ENCODE results near the gene SGIP1. TPM values are rescaled to one million over a fixed set of nuclear protein-coding genes. Genes with fewer than 3 reads are reported as not detected.

Gene SGIP1
- total and polyA plus RNA-seq, 4 donors, result 24.0 to 66.7 (median 46.2) TPM

DNA sequence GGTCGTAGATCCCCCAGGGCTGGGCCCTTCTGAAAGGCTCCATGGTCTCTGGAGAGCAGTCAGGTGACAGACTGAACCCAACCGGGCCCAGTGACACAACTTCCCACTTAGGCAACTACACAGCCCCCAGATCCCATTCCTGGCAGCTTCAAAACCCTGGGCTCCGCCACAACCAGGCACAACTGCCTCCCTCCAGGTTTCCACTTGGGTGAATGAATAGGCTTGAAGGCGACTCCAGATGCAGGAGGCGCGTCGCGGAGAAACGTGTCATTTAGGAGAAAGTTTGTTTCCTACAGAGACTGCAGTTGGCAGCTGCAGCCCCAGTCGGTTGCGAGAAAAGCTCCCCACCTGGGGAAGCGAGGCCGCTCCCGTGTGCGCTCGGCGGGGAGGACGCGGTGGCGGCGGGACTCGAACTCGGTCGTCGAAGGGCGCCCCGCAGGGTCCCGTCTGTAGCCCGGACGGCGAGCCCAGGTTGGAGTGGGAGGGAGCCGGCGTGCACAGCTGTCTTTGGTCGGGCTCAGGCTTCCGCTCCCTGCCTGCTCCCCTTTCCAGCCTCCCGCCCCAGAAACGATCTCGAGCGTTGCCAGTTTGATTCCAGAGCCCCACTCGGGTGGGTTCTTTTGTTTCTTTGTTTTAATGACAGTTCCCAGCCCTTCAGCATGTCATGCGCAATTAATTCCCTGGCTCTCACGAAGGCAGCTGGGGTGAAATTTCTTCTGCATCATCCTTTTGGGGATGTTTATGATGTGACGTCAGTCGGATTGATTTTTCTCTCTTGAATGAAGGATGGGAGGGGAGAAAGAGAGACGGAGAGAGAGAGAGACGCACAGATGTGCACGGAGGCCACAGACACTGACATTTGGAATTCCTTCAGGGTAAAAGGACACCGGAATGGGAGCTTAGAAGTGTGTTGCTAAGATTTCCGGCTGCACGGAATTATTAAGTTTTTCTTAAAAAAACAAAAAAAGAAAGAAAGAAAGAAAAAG lies 862 bp upstream of the SGIP1 start:
- 2% methylated on average over 46 of the region's 50 CpGs for WGBS (ENCODE audit: insufficient coverage)
- Histone ChIP-seq H3K4me1 (ENCODE audit: control insufficient read depth, insufficient read depth, low read length) (peaks cover 9% of the 10 kb centered on the region), H3K4me3 (ENCODE audit: low read depth, low read length) (peak overlapping the region; percentile 64), H3K36me3 (ENCODE audit: control insufficient read depth, insufficient read depth, low read length) (no peaks in the 10 kb centered on the region), H3K27ac (ENCODE audit: low read depth, low read length) (peak overlapping the region; percentile 84), H3K9me3 (ENCODE audit: control insufficient read depth, insufficient read depth, low read length) (no peaks in the 10 kb centered on the region), H3K27me3 (ENCODE audit: control insufficient read depth, insufficient read depth, low read length) (no peaks in the 10 kb centered on the region)
- peak in 4 of 6 donors; percentile 53 to 95 (median 76) for DNase-seq (ENCODE audit: low read depth in 4 of 6, low spot score in 6 of 6)

DNA sequence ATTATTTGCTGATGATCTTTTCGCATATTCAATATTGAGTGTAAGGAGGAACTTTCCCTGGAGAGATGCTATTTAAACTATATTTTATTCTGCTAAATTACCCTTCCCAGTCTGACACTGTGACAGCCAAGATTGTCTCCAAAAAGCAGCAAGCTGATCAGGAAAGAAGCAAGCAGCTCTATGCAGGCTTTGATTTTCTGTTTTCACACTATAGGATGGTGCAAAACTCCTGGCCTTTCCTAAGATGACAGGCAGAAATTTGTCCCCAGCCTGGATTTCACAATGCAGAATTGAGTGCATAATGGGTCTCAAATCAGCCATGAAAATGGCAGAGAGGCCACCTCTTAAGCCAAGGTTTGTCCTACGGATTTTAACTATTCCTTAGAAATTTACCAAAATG lies 1.1 kb downstream of the SGIP1 start:
- WGBS (ENCODE audit: insufficient coverage), result no CpG with 5 or more reads among the region's 2 CpGs
- H3K36me3 ChIP-seq (ENCODE audit: control insufficient read depth, insufficient read depth, low read length), result no peaks in the 10 kb centered on the region
- H3K4me1 ChIP-seq (ENCODE audit: control insufficient read depth, insufficient read depth, low read length), result peaks cover 9% of the 10 kb centered on the region
- peak overlapping the region; percentile 29 for H3K27ac ChIP-seq (ENCODE audit: low read depth, low read length)
- H3K27me3 ChIP-seq (ENCODE audit: control insufficient read depth, insufficient read depth, low read length), result no peaks in the 10 kb centered on the region
- H3K9me3 ChIP-seq (ENCODE audit: control insufficient read depth, insufficient read depth, low read length), result no peaks in the 10 kb centered on the region
- DNase-seq (ENCODE audit: low read depth in 4 of 6, low spot score in 6 of 6), result peak in 2 of 6 donors; percentile 57 to 60
- H3K4me3 ChIP-seq (ENCODE audit: low read depth, low read length), result peak overlapping the region; percentile 64

DNA sequence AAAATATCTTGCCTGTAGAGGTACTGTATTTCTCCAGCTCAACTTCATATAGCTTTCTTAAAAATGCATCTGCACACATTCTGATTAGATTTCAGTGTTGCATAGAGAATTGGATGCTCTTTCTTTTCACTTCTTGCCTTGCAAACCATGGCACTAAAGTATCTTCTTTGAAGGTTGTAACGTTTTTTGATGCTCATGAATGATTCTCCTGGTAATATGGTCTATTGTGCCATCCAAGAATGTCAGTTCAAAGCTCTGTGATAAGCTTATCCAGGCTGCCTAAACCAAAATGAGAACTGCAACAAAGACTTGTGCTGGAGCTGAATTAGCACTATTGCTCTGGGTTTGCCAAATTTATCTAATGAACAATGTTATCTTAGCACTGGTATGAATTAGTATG lies 1.9 kb downstream of the SGIP1 start:
- H3K36me3 ChIP-seq (ENCODE audit: control insufficient read depth, insufficient read depth, low read length), result no peaks in the 10 kb centered on the region
- no CpG with 5 or more reads among the region's 1 CpG for WGBS (ENCODE audit: insufficient coverage)
- no peaks in the 10 kb centered on the region for H3K27me3 ChIP-seq (ENCODE audit: control insufficient read depth, insufficient read depth, low read length)
- no peak overlapping the region for H3K27ac ChIP-seq (ENCODE audit: low read depth, low read length)
- H3K4me3 ChIP-seq (ENCODE audit: low read depth, low read length), result peak overlapping the region; percentile 64
- peaks cover 9% of the 10 kb centered on the region for H3K4me1 ChIP-seq (ENCODE audit: control insufficient read depth, insufficient read depth, low read length)
- peak in 2 of 6 donors; percentile 40 to 57 for DNase-seq (ENCODE audit: low read depth in 4 of 6, low spot score in 6 of 6)
- H3K9me3 ChIP-seq (ENCODE audit: control insufficient read depth, insufficient read depth, low read length), result no peaks in the 10 kb centered on the region

DNA sequence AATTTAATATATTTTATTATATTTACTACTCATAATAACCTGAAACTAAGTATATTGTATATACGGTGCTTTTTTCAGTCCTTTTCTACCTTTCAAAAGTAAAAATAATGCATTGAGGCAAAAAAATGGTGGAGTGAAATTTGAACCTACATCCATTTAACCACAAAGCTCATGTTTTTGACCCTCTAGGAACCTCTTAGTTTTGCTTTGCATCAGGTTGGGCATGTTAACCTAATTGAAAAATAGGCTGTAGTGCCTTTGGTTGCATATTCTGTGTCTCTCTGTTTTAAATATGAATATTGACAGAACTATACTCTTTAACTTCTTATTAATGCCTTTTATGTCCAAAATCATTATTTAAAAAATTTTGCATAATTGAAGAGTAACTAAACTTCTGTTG lies 3.8 kb downstream of the SGIP1 start:
- H3K27ac ChIP-seq (ENCODE audit: low read depth, low read length), result no peak overlapping the region
- WGBS (ENCODE audit: insufficient coverage), result no CpG with 5 or more reads among the region's 1 CpG
- no peaks in the 10 kb centered on the region for H3K9me3 ChIP-seq (ENCODE audit: control insufficient read depth, insufficient read depth, low read length)
- no peak overlapping the region for H3K4me3 ChIP-seq (ENCODE audit: low read depth, low read length)
- no peaks in the 10 kb centered on the region for H3K27me3 ChIP-seq (ENCODE audit: control insufficient read depth, insufficient read depth, low read length)
- no peak for DNase-seq (ENCODE audit: low read depth in 4 of 6, low spot score in 6 of 6)
- H3K36me3 ChIP-seq (ENCODE audit: control insufficient read depth, insufficient read depth, low read length), result no peaks in the 10 kb centered on the region
- peaks cover 7% of the 10 kb centered on the region for H3K4me1 ChIP-seq (ENCODE audit: control insufficient read depth, insufficient read depth, low read length)

DNA sequence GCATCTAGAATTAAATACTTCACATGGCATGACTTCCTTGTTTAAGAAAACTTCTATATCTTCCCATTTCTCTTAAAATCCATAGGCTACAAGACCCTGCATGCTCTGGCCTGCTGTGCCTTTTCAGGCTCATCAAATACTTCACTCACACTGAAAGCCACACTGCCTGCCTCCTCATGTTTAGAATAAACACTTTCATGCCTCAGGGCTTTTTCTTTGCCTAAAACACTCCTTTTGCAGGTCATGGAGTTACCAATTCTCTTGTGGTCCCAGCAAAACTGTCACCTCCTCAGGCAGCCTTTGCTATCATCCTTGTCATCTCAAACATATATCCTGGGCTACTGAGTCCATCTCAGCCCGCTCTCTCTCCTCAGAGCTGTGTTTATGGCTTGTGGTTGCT lies 5.5 kb downstream of the SGIP1 start:
- Histone ChIP-seq H3K27ac (ENCODE audit: low read depth, low read length) (no peak overlapping the region), H3K4me3 (ENCODE audit: low read depth, low read length) (no peak overlapping the region), H3K27me3 (ENCODE audit: control insufficient read depth, insufficient read depth, low read length) (no peaks in the 10 kb centered on the region), H3K9me3 (ENCODE audit: control insufficient read depth, insufficient read depth, low read length) (no peaks in the 10 kb centered on the region), H3K36me3 (ENCODE audit: control insufficient read depth, insufficient read depth, low read length) (no peaks in the 10 kb centered on the region), H3K4me1 (ENCODE audit: control insufficient read depth, insufficient read depth, low read length) (peaks cover 4% of the 10 kb centered on the region)
- WGBS (ENCODE audit: insufficient coverage), result no CpG with 5 or more reads among the region's 1 CpG
- DNase-seq (ENCODE audit: low read depth in 4 of 6, low spot score in 6 of 6), result no peak

DNA sequence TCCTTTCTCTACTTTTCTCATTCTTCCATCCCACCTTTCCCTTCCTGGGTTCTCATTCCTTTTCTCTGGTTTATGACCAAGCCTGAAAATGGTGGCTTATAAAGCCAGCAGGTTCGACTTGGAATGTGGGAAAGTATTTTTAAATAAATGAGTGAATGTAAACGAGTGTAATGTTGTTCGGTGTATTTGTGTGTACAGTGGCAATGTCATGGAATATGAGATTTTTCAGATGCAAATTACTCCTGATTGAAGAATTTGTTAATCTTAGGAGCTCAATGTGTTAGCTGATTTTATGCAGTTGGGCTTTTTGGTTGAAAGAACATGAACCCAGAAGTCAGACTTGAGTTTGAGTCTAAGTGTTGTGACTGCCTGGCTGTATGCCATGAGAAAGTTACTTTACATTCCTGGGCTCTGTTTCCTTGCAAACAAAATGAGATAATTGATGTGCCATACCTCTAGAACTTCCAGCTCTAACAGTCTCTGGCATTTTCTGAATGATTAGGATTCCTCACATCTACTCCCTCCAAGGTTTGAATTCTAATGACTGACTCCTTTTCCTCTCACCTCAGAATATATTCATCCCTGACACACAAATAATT lies 6.6 kb downstream of the SGIP1 start:
- Histone ChIP-seq H3K4me3 (ENCODE audit: low read depth, low read length) (no peak overlapping the region), H3K27me3 (ENCODE audit: control insufficient read depth, insufficient read depth, low read length) (no peaks in the 10 kb centered on the region), H3K9me3 (ENCODE audit: control insufficient read depth, insufficient read depth, low read length) (no peaks in the 10 kb centered on the region), H3K4me1 (ENCODE audit: control insufficient read depth, insufficient read depth, low read length) (peaks cover 4% of the 10 kb centered on the region), H3K27ac (ENCODE audit: low read depth, low read length) (no peak overlapping the region), H3K36me3 (ENCODE audit: control insufficient read depth, insufficient read depth, low read length) (no peaks in the 10 kb centered on the region)
- 50% methylated on average over 3 of the region's 3 CpGs for WGBS (ENCODE audit: insufficient coverage)
- DNase-seq (ENCODE audit: low read depth in 4 of 6, low spot score in 6 of 6), result no peak

DNA sequence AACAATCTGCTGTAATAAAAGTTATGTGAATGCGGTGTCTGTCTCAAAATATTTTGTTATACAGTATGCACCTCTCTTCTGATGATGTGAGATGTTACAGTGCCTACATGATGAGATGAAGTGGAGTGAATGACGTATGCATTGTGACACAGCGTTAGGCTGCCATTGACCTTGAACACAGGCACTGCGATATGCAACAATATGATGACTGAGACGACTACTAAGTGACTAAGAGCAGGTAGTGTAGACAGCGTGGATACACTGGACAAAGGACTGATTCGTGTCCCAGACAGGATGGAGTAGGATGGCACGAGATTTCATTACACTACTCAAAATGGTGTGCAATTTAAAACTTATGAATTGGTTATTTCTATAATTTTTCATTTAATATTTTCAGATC lies 8.4 kb downstream of the SGIP1 start:
- H3K27me3 ChIP-seq (ENCODE audit: control insufficient read depth, insufficient read depth, low read length), result no peaks in the 10 kb centered on the region
- DNase-seq (ENCODE audit: low read depth in 4 of 6, low spot score in 6 of 6), result no peak
- no peaks in the 10 kb centered on the region for H3K9me3 ChIP-seq (ENCODE audit: control insufficient read depth, insufficient read depth, low read length)
- 96% methylated on average over 4 of the region's 8 CpGs for WGBS (ENCODE audit: insufficient coverage)
- H3K4me3 ChIP-seq (ENCODE audit: low read depth, low read length), result no peak overlapping the region
- no peak overlapping the region for H3K27ac ChIP-seq (ENCODE audit: low read depth, low read length)
- H3K36me3 ChIP-seq (ENCODE audit: control insufficient read depth, insufficient read depth, low read length), result no peaks in the 10 kb centered on the region
- peaks cover 4% of the 10 kb centered on the region for H3K4me1 ChIP-seq (ENCODE audit: control insufficient read depth, insufficient read depth, low read length)

DNA sequence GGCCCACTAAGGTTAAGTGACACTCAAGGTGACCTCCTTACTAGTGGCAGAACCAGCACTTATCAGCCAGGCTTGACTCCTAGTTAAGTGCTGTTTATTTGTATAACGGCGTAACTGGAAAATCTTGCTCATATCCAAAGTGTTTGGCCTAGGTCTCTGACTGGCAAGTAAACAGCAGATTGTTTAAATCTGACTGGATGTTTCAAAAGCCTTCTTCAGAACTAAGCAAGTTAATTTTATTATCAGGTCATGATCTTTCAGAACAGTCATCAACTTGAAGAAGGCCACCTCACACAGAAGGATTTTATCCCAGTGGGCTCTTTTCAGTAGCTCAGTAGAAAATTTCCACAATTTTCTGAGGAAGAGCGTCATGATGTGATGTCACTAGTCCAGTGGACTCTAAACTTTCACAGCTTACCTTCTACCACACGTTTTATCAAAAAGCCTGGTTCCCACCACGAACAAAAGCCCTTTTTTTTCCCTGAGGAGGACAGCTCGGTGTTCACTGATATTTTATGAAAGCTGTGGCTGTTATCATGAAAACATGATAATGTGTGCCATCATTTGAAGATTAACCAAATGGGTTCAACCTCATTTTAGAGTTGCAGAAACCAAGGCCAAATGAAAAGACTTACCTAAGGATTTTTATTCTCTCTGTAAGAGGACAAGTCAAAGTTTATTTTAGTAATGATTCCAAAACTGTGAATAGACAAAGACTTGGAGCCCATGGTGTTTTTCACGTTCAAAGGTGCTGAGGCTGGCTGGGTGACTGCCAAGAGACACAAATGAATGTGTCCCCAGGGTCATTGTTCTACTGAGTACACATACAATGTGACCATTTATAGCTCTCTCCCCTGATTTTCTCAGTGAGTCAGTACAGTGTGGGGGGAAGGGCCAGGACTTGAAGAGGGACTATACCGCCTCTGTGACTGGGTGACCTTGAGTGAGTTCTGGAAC lies 9.1 kb downstream of the SGIP1 start:
- Histone ChIP-seq H3K9me3 (ENCODE audit: control insufficient read depth, insufficient read depth, low read length) (no peaks in the 10 kb centered on the region), H3K4me3 (ENCODE audit: low read depth, low read length) (no peak overlapping the region), H3K27me3 (ENCODE audit: control insufficient read depth, insufficient read depth, low read length) (no peaks in the 10 kb centered on the region), H3K4me1 (ENCODE audit: control insufficient read depth, insufficient read depth, low read length) (peaks cover 4% of the 10 kb centered on the region), H3K36me3 (ENCODE audit: control insufficient read depth, insufficient read depth, low read length) (no peaks in the 10 kb centered on the region), H3K27ac (ENCODE audit: low read depth, low read length) (peak overlapping the region; percentile 49)
- WGBS (ENCODE audit: insufficient coverage), result 40% methylated on average over 1 of the region's 8 CpGs
- peak in 2 of 6 donors; percentile 69 to 81 for DNase-seq (ENCODE audit: low read depth in 4 of 6, low spot score in 6 of 6)

Data from spinal cord (tissue), 10 donors.